Subcutaneous adipose tissue (tissue), 4 donors: ENCODE data around the gene KLF7. TPM values are rescaled to one million over a fixed set of nuclear protein-coding genes. Genes with fewer than 3 reads are reported as not detected.

ENCODE experiments used
- total RNA-seq, 4 donors: library from RNA; depleted of rRNA; stranded (reverse); fragments of >200 nt; gene quantifications; one replicate each; pipeline ENCODE4 v1.1.0, GENCODE V29; 2016
- TF ChIP-seq, protein P1 (sequence below): fragments of 450-650 bp; IDR thresholded peaks from one replicate; pipeline ENCODE4 v1.5.1; 2016; ENCODE audit warnings: low read depth, mild to moderate bottlenecking, control low read depth, antibody characterized with exemption, moderate library complexity

The KLF7 gene
- total RNA-seq, 4 donors from 2014 or later = 25.7 to 34.1 (median 28.7) TPM

DNA sequence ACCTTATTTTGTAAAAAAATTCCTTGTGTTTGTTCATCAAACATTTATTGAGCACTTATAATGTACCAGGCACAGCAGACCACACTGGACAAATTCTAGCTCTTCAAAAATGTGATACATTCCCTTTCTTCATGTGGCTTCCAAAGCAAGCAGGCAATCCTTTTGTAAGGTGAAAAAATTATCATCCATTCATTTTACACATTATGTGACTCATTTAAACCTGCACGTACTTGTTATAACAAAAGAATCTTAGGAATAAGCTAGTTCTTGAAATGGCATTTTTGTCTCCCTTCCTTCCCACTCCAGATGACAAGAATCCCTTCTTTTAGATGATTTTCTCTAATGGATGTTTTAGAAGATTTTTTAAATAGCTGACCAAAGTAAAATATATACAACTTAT is 104.6 kb downstream of the KLF7 start:
- TF ChIP-seq, protein P1, sequence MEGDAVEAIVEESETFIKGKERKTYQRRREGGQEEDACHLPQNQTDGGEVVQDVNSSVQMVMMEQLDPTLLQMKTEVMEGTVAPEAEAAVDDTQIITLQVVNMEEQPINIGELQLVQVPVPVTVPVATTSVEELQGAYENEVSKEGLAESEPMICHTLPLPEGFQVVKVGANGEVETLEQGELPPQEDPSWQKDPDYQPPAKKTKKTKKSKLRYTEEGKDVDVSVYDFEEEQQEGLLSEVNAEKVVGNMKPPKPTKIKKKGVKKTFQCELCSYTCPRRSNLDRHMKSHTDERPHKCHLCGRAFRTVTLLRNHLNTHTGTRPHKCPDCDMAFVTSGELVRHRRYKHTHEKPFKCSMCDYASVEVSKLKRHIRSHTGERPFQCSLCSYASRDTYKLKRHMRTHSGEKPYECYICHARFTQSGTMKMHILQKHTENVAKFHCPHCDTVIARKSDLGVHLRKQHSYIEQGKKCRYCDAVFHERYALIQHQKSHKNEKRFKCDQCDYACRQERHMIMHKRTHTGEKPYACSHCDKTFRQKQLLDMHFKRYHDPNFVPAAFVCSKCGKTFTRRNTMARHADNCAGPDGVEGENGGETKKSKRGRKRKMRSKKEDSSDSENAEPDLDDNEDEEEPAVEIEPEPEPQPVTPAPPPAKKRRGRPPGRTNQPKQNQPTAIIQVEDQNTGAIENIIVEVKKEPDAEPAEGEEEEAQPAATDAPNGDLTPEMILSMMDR = no peak

DNA sequence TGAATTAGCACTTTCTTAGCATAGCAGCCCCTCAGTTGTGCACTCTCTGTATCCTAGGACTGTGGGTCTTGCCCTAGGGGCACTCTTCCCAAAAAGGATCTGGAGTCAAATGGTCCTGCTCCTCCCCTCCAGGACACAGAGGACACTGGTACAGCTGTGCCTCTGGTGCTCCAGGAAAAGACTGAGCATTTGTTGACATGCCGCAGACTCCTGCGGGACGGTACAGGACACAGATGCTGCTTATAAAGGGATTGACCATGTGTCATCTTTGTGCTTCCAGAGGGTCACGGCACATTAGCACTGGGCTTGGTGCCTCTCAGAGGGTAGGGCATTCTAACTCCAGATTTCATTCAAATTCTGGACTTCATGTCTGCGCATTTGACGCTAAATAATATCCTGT is 110.5 kb downstream of the KLF7 start:
- TF ChIP-seq, protein P1 = no peak

DNA sequence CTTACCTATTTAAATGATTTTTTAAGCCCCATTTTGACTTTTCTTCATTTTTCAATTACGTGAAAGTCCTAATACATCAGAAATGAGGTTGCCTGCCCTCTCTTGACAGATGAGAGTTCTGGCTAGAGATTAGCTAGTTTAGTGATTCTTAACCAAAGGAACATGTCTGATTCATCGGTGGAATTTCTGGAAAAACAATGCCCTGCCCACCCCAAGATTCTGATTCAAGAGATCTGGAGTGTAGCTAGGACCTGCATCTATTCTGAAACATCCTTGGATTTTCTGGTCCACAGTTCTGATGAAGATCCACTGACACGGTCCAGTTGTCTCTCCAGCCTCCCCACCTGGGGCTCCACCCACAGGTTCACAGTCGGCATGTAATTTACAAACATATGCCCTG is 111.2 kb downstream of the KLF7 start:
- TF ChIP-seq, protein P1 = no peak

DNA sequence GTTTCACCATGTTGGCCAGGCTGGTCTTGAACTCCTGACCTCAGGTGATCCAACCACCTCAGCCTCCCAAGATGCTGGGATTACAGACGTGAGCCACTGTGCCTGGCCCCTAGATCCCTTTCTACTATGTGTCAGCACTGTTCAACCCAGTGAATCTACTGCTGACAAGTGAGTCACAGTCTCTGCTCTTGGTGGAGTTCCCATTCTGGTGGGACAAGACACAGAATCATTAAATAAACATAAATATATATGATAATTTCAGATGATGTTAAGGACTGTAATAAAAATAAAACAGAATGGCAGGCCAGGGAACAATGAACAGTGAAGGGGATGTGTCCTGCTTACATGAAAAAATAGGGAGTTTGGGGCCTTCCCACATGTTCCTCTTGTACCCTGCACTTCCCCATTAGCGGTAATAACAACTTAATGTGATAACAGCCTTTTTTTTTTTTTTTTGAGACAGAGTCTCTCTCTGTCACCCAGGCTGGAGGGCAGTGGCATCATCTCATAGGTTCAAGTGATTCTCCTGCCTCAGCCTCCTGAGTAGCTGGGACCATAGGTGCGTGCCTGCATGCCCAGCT is 114.3 kb downstream of the KLF7 start:
- TF ChIP-seq, protein P1 = no peak

DNA sequence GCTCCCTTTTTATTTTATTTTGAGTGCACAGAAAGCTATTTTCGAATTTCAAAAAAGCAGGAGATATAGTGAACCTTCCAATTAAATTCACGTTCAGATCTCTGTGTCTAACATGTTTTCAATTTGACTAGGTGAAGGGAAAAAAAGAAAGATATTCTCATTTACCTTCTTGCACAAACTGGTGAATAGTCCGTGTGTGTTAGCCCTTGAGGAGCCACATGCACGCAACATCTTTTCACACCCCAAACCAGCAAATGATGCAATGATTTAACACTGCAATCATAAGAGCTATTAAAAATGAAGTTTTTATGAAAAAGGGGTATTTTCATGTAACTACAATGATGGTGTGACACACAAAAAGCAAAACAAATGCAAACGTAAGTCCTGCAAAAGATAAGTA is 116.6 kb downstream of the KLF7 start:
- TF ChIP-seq, protein P1 = no peak

DNA sequence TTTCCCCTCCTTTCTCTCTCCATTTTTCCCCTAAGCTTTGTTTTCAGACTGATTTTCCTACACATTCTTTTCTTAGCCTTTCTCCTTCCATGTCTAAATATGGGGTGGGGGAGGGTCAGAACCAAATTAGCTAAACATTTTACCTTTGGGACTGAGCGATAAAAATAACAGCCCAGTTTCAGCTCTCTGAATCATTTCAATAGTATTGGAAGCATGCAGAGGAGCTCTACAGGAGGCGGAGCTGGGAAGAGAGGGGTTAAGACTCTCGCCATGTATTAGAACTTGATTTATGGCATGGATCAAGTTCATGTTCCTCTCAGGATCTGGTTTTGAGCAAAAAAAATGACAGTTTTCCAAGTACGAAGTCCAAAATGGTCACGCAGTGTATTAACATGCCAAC is 117.3 kb downstream of the KLF7 start:
- TF ChIP-seq, protein P1 = no peak

DNA sequence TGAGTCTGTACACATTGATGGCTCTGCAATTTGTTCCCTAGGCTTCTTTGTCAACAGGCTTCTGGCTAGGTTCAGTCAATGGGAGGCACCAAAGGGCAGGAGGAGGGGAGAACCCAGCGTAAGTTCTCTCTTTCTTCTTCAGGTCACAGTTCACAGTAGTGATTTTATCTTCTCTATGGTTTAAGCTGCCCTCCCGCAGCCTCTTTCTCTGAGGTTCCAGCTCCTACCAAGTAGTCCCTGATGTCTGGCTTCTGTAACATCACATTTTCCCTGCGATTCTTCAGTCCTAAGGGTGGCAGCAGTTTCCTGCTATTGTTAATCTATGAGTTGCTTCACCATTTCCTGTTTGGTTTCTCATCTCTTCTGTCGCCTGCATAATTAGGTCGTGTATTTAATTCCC is 119.0 kb downstream of the KLF7 start:
- TF ChIP-seq, protein P1 = no peak
